Colon (tissue), 2 donors: Measurements from ENCODE around the gene SHQ1.
"Not testable (repeated sequence)": the region's sequence is repeated elsewhere in the genome, so short reads cannot be mapped to it uniquely, and the experiment has no call there.

Experiments
- FAIRE-seq: peaks from 2 replicates; lab custom pipeline; 2012; peaks lifted over from hg19 to GRCh38; lab: Jason Lieb, UNC
- donor health status: control.
- donor health status: control.

The SHQ1 gene

DNA sequence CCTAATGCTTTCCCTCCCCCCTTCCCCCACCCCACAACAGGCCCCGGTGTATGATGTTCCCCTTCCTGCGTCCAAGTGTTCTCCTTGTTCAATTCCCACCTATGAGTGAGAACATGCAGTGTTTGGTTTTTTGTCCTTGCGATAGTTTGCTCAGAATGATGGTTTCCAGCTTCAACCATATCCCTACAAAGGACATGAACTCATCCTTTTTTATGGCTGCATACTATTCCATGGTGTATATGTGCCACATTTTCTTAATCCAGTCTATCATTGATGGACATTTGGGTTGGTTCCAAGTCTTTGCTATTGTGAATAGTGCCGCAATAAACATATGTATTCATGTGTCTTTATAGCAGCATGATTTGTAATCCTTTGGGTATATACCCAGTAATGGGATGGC is 137.8 kb downstream of the SHQ1 start:
- FAIRE-seq = not testable (repeated sequence)

DNA sequence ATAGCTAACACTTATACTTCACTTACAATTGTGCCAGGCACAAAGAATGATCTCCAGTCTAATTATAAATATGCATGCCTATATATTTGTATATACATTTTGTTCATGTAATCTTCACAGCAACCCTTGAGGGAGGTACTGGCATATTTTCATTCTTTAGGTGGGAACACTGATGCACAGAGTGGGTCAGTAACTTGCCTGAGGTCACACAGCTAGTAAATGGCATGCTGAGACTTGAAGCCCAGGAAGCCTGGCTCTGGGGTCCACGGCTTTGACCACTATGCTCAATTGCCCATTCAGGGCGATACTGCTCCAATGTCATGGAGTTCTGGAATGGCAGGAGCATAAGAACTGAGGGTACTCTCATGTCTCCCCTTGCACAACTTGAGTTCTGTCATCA is 139.8 kb downstream of the SHQ1 start:
- no peak for FAIRE-seq

DNA sequence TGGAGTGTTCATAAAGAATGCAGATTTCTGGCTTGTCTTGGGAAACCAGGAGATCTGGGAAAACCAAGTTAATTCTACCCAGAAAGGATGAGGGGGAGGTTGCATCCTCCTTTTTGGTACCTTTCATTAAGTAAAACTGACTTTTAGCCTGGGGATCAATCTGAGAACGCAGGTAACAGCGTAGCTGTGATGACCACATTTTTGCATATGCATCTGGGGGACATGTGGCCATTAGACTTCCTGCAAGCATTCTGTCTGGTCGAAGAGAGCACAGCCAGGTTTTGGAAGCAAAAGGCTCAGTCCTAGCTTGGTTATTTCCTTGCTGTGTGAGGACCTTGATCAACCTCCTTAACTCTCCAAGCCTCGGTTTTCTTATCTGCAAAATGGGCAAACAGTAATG is 145.2 kb downstream of the SHQ1 start:
- no peak for FAIRE-seq

DNA sequence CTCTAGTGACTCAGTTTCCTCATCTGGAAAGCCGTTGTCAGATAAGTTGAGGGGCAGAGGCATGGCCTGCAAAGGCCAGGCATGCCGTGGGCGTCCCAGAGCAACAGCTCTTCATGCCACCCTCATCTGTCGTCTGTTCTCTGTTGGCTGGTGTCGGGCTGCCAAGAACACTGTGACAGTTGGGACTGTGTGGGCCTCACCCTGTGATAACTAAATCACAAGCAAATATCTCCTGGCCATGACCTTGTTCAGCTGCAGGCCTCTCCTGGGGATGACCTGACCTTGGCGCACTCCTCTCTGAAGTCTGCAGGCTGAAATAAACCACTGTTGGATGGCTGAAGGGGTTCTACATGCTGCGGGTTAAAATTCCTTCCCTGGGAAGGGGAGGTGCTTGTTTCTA is 145.9 kb downstream of the SHQ1 start:
- no peak for FAIRE-seq

DNA sequence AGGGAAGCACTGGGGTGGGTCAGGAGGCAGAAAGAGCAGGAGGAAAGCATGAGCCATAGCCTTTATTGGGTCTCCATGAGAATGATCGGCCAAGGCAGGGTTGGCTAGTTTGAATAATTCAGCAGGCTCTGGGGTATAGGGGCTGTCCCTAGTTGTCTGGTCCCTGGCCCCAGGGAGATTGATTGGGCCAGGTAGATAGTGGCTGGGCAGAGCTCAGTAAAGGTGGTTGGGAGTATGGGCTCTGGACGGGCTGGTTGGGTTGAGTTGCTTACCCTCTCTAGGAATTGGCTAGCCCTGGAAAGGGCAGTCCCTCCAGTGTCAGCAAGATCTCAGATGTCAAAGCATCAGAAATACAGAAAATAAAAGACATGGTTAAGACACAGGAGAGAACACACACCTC is 148.1 kb downstream of the SHQ1 start:
- FAIRE-seq = no peak

DNA sequence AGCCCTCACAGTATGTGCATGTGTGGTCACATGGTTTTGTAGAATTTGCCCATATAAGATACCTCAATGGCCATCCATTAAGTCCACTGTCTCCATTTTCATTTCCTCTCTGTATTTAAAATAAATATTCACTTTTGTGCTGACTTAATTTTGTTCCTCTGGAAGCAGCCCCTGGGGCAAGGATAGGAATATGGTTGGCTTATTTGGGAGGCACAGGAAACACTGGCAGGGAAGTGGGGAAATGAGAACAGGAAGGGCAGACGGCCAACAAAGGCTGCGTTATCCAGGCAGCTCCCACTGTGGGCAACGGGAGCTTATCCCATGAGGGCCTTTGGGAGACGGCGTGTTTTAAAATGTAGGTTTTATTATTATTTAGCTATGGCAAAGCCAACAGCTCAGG is 148.6 kb downstream of the SHQ1 start:
- no peak for FAIRE-seq
